Type B pancreatic cell (in vitro differentiated cells): ENCODE measurements around the gene MEF2A. TPM values are rescaled to one million over a fixed set of nuclear protein-coding genes. Genes with fewer than 3 reads are reported as not detected.

Experiments
- DNase-seq: peaks from one replicate; pipeline ENCODE4 v3.0.0; 2021; ENCODE audit warnings: mixed read lengths; ENCODE audit not compliant: unreplicated experiment; ENCODE audit errors: extremely low spot score
- H3K27ac Mint-ChIP-seq: 2 replicates; pipeline ENCODE4 v1.8.0; 2021; ENCODE audit warnings: mild to moderate bottlenecking, mixed read lengths
- H3K27me3 Mint-ChIP-seq: 2 replicates; pipeline ENCODE4 v1.8.0; 2021; ENCODE audit warnings: mixed read lengths
- H3K36me3 Mint-ChIP-seq: 2 replicates; pipeline ENCODE4 v1.8.0; 2021; ENCODE audit warnings: mixed read lengths
- H3K4me1 Mint-ChIP-seq: one replicate; pipeline ENCODE4 v1.8.0; 2021; ENCODE audit warnings: mixed read lengths; ENCODE audit not compliant: unreplicated experiment
- H3K4me3 Mint-ChIP-seq: 2 replicates; pipeline ENCODE4 v1.8.0; 2021; ENCODE audit warnings: mild to moderate bottlenecking, mixed read lengths
- H3K9me3 Mint-ChIP-seq: 2 replicates; pipeline ENCODE4 v1.8.0; 2021; ENCODE audit warnings: mixed read lengths
- total RNA-seq: library from RNA; stranded (reverse); gene quantifications from 2 replicates; pipeline ENCODE4 v1.2.1, GENCODE V29; 2021; ENCODE audit warnings: low replicate concordance
- TF ChIP-seq, protein P1 (sequence below): fragments of 200-600 bp; sonication (generic); conservative IDR thresholded peaks from 2 replicates; pipeline ENCODE4 v1.5.0; 2021; ENCODE audit warnings: antibody characterized with exemption, mild to moderate bottlenecking

Gene MEF2A
- total RNA-seq, 1 donor from 2014 or later, result 26.0 TPM

GRCh38 chr15:99729327-99729726 lies 163.5 kb downstream of the MEF2A start:
- no peak for DNase-seq
- Mint-ChIP-seq H3K36me3 (peaks cover 16% of the 10 kb centered on the region), H3K9me3 (no peaks in the 10 kb centered on the region), H3K27me3 (no peaks in the 10 kb centered on the region), H3K4me1 (peaks cover 25% of the 10 kb centered on the region), H3K4me3 (no peak overlapping the region), H3K27ac (no peak overlapping the region)
- TF ChIP-seq, protein P1, sequence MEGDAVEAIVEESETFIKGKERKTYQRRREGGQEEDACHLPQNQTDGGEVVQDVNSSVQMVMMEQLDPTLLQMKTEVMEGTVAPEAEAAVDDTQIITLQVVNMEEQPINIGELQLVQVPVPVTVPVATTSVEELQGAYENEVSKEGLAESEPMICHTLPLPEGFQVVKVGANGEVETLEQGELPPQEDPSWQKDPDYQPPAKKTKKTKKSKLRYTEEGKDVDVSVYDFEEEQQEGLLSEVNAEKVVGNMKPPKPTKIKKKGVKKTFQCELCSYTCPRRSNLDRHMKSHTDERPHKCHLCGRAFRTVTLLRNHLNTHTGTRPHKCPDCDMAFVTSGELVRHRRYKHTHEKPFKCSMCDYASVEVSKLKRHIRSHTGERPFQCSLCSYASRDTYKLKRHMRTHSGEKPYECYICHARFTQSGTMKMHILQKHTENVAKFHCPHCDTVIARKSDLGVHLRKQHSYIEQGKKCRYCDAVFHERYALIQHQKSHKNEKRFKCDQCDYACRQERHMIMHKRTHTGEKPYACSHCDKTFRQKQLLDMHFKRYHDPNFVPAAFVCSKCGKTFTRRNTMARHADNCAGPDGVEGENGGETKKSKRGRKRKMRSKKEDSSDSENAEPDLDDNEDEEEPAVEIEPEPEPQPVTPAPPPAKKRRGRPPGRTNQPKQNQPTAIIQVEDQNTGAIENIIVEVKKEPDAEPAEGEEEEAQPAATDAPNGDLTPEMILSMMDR, result no peak

- DNase-seq, result no peak
- TF ChIP-seq, protein P1, result peak; percentile 54
- peaks cover 25% of the 10 kb centered on the region for H3K4me1 Mint-ChIP-seq
- H3K36me3 Mint-ChIP-seq, result peaks cover 13% of the 10 kb centered on the region
- H3K27me3 Mint-ChIP-seq, result no peaks in the 10 kb centered on the region
- no peak overlapping the region for H3K27ac Mint-ChIP-seq
- H3K4me3 Mint-ChIP-seq, result no peak overlapping the region
- no peaks in the 10 kb centered on the region for H3K9me3 Mint-ChIP-seq
Observed at GRCh38 chr15:99729920-99730319, 164.1 kb downstream of the MEF2A start.

- peaks cover 7% of the 10 kb centered on the region for H3K36me3 Mint-ChIP-seq
- H3K4me3 Mint-ChIP-seq, result peak overlapping the region; percentile 94
- H3K9me3 Mint-ChIP-seq, result no peaks in the 10 kb centered on the region
- H3K27me3 Mint-ChIP-seq, result no peaks in the 10 kb centered on the region
- TF ChIP-seq, protein P1, result no peak
- peak overlapping the region; percentile 86 for H3K27ac Mint-ChIP-seq
- DNase-seq, result no peak
- peaks cover 25% of the 10 kb centered on the region for H3K4me1 Mint-ChIP-seq
Observed at GRCh38 chr15:99731336-99732123, 165.7 kb downstream of the MEF2A start.

DNA sequence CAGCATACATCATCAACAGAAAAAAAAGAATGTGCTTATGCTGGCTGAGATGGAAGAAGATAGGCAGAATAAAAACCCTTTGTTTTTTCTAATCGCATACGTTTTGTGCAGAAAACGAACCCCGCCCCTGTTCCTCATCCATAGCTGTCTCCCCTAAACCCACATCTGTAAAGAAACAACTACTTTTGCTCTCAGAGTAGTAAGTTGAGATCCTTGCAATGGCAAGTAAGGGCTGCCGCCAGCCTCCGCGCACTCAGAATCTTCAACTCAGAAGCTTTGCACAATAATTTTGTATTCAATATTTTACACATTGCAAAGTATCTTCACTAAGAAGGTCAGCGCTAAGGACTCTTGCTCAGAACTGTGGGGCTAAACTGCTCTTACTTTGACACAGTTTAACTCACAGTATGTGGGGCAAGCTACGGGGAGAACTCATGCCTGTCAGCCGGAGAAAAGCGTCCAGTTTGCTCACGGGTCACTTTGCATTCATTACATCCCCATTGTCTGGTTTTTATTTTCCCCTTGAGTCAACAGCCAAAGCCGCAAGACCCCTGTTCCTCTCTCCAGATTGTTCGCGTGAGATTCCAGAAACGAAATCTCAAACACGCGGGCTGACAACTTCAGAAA lies 166.5 kb downstream of the MEF2A start:
- TF ChIP-seq, protein P1, result no peak
- Mint-ChIP-seq H3K27me3 (no peaks in the 10 kb centered on the region), H3K27ac (peak overlapping the region; percentile 86), H3K4me1 (peaks cover 25% of the 10 kb centered on the region), H3K36me3 (peaks cover 4% of the 10 kb centered on the region), H3K9me3 (no peaks in the 10 kb centered on the region), H3K4me3 (peak overlapping the region; percentile 94)
- DNase-seq, result no peak

DNA sequence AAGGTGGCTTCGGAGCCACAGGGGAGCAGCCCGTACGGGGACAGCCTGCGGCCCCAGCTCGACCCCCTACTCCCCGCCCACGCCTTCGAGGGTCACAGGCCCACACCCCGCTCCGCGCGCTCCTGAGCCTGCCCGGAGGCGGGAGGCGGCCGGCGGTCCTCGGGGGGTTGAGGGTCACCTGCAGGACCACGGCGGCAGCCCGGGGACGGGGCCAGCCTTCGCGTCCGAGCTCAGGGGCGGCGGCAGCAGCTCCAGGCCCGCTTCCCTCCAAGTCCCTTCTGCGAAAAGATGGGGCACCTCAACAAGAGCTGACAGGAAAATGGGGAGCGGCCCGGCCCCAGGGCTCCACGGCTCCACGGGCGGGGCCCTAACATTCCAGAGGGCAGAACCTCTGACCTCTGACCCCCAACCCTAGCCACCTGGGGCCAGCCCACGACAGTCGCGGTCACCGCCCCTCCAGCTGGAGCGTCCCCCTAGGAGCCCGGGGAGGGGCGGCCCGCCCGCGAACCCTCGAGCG lies 167.0 kb downstream of the MEF2A start:
- H3K27me3 Mint-ChIP-seq, result no peaks in the 10 kb centered on the region
- peak overlapping the region; percentile 86 for H3K27ac Mint-ChIP-seq
- no peaks in the 10 kb centered on the region for H3K9me3 Mint-ChIP-seq
- DNase-seq, result no peak
- TF ChIP-seq, protein P1, result no peak
- peak overlapping the region; percentile 94 for H3K4me3 Mint-ChIP-seq
- H3K4me1 Mint-ChIP-seq, result peaks cover 25% of the 10 kb centered on the region
- H3K36me3 Mint-ChIP-seq, result peaks cover 4% of the 10 kb centered on the region
